GM12874 (cell line): ENCODE results near the gene TMEM109.

Source experiments
- TF ChIP-seq, protein P1 (sequence below): IDR thresholded peaks from 2 replicates; pipeline ENCODE4 v1.5.1; 2011; ENCODE audit warnings: low read depth, mild to moderate bottlenecking, control low read depth, low read length, moderate library complexity; ENCODE audit not compliant: insufficient read depth

The TMEM109 gene

DNA sequence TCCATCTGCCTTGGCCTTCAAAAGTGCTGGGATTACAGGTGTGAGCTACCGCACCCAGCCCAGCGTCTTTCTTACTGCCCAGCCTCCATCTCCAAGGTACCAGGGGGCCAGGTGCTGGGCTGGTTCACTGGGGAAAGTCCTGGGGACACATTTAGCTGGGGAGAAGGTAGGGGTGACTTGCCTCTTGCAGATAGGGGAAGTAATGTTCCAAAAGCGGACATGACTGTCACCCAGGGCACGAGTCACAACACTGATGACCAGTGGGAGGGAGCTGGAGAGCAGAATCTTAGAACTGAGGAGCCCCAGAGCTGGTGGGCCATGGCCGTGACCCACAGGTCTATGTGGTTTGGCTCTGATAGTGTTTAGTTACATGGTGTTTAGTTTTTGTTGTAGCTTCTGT, 40.5 kb downstream of the TMEM109 start:
- TF ChIP-seq, protein P1, sequence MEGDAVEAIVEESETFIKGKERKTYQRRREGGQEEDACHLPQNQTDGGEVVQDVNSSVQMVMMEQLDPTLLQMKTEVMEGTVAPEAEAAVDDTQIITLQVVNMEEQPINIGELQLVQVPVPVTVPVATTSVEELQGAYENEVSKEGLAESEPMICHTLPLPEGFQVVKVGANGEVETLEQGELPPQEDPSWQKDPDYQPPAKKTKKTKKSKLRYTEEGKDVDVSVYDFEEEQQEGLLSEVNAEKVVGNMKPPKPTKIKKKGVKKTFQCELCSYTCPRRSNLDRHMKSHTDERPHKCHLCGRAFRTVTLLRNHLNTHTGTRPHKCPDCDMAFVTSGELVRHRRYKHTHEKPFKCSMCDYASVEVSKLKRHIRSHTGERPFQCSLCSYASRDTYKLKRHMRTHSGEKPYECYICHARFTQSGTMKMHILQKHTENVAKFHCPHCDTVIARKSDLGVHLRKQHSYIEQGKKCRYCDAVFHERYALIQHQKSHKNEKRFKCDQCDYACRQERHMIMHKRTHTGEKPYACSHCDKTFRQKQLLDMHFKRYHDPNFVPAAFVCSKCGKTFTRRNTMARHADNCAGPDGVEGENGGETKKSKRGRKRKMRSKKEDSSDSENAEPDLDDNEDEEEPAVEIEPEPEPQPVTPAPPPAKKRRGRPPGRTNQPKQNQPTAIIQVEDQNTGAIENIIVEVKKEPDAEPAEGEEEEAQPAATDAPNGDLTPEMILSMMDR, result no peak

DNA sequence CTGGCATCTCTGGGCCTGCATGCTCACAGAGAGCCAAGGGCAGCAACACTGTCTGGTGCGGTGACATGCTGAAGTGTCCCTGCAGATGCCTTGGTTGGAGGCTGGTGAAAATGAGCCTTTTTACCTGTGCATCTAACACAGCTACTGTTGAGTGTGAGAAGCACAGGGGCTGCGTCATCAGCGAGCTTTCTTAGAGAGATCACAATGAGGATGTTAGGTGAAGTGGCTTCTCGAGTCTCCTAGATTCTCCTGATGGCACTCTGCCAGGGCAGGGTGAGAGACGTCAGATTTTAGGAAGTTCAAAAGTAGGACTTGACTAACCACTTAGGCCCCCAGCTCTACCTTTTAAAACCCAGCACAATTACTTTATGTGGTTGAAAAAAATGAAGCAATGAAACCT, 41.6 kb downstream of the TMEM109 start:
- TF ChIP-seq, protein P1, result no peak

GRCh38 chr11:60957188-60957587, 43.2 kb downstream of the TMEM109 start:
- TF ChIP-seq, protein P1, result no peak

- TF ChIP-seq, protein P1, result no peak
These were observed 45.5 kb downstream of the TMEM109 start for GRCh38 chr11:60959431-60959830.

DNA sequence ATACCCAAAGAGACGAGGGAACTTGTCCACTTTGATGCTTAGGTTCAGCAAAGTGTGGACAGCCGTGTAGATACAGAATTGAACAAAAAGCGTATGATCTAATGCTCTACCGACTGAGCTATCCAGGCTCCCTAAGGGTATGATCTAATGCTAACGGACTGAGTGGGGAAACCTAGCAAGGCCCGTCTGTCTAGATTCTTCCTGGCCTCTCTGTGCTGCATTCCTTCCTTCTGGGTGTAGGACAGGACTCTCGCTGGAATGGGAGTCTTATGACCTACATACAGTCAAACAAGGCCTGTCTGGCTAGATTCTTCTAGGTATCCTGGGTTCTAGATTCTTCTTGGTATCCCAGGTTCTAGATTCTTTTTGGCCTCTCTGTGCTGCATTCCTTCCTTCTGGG, 46.4 kb downstream of the TMEM109 start:
- TF ChIP-seq, protein P1, result no peak

GRCh38 chr11:60964801-60965200, 50.8 kb downstream of the TMEM109 start:
- TF ChIP-seq, protein P1, result no peak

GRCh38 chr11:60966890-60967289, 52.9 kb downstream of the TMEM109 start:
- TF ChIP-seq, protein P1, result no peak

- TF ChIP-seq, protein P1, result no peak
These were observed 54.3 kb downstream of the TMEM109 start for GRCh38 chr11:60968223-60968622.
